Stimulated activated CD8-positive, alpha-beta memory T cell treated with anti-CD3 and anti-CD28 coated beads, Interleukin-4, amount 100 ng/mL, for 4 hours (primary cell): ENCODE data around the gene C6orf141.
"Not testable (repeated sequence)": the region's sequence is repeated elsewhere in the genome, so short reads cannot be mapped to it uniquely, and the experiment has no call there.

Experiments
- DNase-seq, 2 donors: peaks; one replicate each; pipeline ENCODE4 v3.0.0-alpha.2; 2020; ENCODE audit warnings: low read depth in 2 of 2, low spot score in 1 of 2

C6orf141 gene

DNA sequence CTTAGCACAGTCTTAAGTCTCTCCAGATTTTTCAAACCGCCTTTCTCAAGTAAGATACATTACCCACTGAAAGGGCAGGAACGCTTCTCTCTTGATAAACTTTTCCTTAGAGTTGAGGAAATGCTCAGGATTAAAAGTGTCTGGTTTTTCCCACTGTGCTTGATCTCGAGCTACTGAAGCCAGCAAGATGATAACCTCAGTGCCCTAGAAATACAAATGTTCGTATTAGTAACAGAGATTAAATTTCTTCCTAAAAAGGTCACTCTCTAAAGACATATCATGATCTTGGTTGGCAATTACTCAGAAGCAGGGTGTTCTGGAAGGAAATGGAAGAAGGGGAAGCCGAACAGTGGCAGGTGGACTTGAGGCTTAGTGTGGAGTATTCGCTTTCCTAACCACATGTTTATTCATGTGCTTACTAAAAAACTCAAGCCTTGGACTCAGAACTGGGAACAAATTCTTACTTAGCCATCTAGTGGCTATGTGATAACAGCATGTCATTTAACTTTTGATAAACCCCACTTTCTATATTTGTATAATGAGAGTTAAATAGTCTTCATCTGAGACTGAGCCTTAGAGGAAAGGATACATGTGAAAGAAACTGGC is 20.1 kb downstream of the C6orf141 start:
- no peak for DNase-seq

DNA sequence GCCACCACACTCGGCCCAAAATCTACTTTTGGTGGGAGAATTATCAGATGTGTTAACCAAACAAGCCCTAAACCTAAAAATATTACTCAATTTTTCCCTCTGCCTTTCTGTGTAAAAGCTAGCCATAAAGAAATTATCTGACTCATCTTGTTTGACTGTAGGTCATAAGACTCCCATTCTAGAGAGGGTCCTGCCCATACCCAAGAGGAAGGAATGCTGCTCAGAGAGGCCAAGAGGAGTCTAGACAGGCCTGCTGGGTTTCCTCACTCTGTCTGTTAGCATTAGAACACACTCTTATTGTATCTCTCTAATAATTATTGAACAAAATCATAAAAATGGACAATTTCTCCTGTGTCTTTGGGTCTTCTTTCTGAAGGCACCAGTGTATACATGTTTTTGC is 26.1 kb downstream of the C6orf141 start:
- DNase-seq: no peak

DNA sequence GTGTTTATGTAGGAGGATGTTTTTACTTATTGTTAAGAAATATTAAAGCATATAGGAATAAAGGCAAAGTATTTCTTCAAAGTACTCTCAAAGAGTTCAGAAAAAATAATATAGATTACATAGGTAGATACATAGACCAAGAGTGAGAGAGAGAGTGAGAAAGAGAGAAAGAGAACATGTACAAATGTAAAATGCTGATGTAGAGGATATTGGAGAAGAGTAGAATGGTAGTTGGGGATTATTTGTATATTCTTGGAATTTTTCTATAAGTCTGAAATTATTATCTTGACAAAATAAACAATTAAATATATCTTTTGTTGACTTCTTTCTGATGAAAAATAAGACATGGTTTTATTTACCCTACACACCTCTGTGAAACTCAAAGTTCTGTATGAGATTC is 29.2 kb downstream of the C6orf141 start:
- DNase-seq: no peak

DNA sequence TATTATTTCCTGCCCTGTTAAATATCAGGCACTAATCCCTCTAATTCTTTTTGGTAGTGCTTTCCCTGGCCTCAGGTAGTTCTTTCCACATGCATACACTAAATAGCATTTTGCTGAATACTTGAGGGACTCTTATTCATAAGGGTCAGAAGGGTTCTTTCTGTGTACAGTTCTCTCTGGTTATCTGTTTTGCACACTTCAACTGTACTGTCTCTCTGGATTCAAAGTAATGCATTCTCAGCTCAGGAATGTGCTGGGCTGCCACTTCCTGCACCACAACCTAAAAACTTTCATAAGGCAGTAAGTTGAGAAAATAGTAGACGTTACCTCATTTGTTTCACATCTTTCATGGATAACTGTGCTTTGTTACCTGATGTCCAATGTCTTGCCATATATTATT is 32.1 kb downstream of the C6orf141 start:
- no peak for DNase-seq

DNA sequence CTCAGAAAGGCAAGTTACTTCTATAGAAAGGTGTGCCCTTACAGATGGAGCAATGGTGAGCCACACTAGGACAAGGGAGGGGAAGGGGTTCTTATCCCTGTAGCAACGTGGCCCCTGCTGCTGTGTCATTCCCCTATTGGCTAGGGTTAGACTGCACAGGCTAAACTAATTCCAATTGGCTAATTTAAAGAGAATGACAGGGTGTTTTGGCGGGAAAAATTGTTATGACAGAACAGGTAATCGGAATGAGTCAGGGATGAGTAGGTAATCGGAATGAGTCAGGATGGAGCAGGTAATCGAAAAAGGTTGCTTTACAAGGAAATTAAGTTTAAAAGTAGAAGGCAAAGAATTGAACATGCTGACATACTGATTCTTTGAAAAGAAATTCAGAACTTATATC is 36.8 kb downstream of the C6orf141 start:
- DNase-seq: not testable (repeated sequence)
